ENCODE results near the gene NLGN4Y. TPM values are rescaled to one million over a fixed set of nuclear protein-coding genes. Genes with fewer than 3 reads are reported as not detected.

NLGN4Y gene
- total RNA-seq, 1 donor from 2014 or later = not detected

GRCh38 chrY:14708158-14708557, 183.8 kb downstream of the NLGN4Y start:
- Mint-ChIP-seq H3K4me3 (ENCODE audit: unreplicated experiment) (no peak overlapping the region), H3K4me1 (ENCODE audit: unreplicated experiment) (no peaks in the 10 kb centered on the region), H3K27me3 (ENCODE audit: unreplicated experiment) (no peaks in the 10 kb centered on the region), H3K9me3 (ENCODE audit: unreplicated experiment) (no peaks in the 10 kb centered on the region), H3K36me3 (ENCODE audit: unreplicated experiment) (no peaks in the 10 kb centered on the region), H3K27ac (ENCODE audit: unreplicated experiment) (no peak overlapping the region)
- DNase-seq (ENCODE audit: extremely low spot score, unreplicated experiment) = no peak
- no peak for TF ChIP-seq CTCF (IDR thresholded peaks at IDR 0.05)

GRCh38 chrY:14741596-14741995, 217.3 kb downstream of the NLGN4Y start:
- Mint-ChIP-seq H3K4me1 (ENCODE audit: unreplicated experiment) (no peaks in the 10 kb centered on the region), H3K36me3 (ENCODE audit: unreplicated experiment) (no peaks in the 10 kb centered on the region), H3K4me3 (ENCODE audit: unreplicated experiment) (no peak overlapping the region), H3K27me3 (ENCODE audit: unreplicated experiment) (no peaks in the 10 kb centered on the region), H3K9me3 (ENCODE audit: unreplicated experiment) (no peaks in the 10 kb centered on the region), H3K27ac (ENCODE audit: unreplicated experiment) (no peak overlapping the region)
- DNase-seq (ENCODE audit: extremely low spot score, unreplicated experiment) = no peak
- no peak for TF ChIP-seq CTCF (IDR thresholded peaks at IDR 0.05)

- Mint-ChIP-seq H3K4me3 (ENCODE audit: unreplicated experiment) (no peak overlapping the region), H3K4me1 (ENCODE audit: unreplicated experiment) (no peaks in the 10 kb centered on the region), H3K27ac (ENCODE audit: unreplicated experiment) (no peak overlapping the region), H3K27me3 (ENCODE audit: unreplicated experiment) (no peaks in the 10 kb centered on the region), H3K9me3 (ENCODE audit: unreplicated experiment) (no peaks in the 10 kb centered on the region), H3K36me3 (ENCODE audit: unreplicated experiment) (no peaks in the 10 kb centered on the region)
- no peak for TF ChIP-seq CTCF (IDR thresholded peaks at IDR 0.05)
- DNase-seq (ENCODE audit: extremely low spot score, unreplicated experiment) = no peak
Observed at GRCh38 chrY:14748329-14748728, 224.0 kb downstream of the NLGN4Y start.

- Mint-ChIP-seq H3K4me3 (ENCODE audit: unreplicated experiment) (no peak overlapping the region), H3K27ac (ENCODE audit: unreplicated experiment) (no peak overlapping the region), H3K27me3 (ENCODE audit: unreplicated experiment) (no peaks in the 10 kb centered on the region), H3K9me3 (ENCODE audit: unreplicated experiment) (no peaks in the 10 kb centered on the region), H3K36me3 (ENCODE audit: unreplicated experiment) (no peaks in the 10 kb centered on the region), H3K4me1 (ENCODE audit: unreplicated experiment) (no peaks in the 10 kb centered on the region)
- DNase-seq (ENCODE audit: extremely low spot score, unreplicated experiment) = no peak
- TF ChIP-seq CTCF (IDR thresholded peaks at IDR 0.05) = no peak
Observed at GRCh38 chrY:14755571-14755970, 231.2 kb downstream of the NLGN4Y start.

- Mint-ChIP-seq H3K27me3 (ENCODE audit: unreplicated experiment) (no peaks in the 10 kb centered on the region), H3K4me1 (ENCODE audit: unreplicated experiment) (no peaks in the 10 kb centered on the region), H3K4me3 (ENCODE audit: unreplicated experiment) (no peak overlapping the region), H3K9me3 (ENCODE audit: unreplicated experiment) (no peaks in the 10 kb centered on the region), H3K27ac (ENCODE audit: unreplicated experiment) (no peak overlapping the region), H3K36me3 (ENCODE audit: unreplicated experiment) (no peaks in the 10 kb centered on the region)
- no peak for TF ChIP-seq CTCF (IDR thresholded peaks at IDR 0.05)
- DNase-seq (ENCODE audit: extremely low spot score, unreplicated experiment) = no peak
Observed at GRCh38 chrY:14762903-14763302, 238.6 kb downstream of the NLGN4Y start.
